Activated gamma-delta T cell treated with Interleukin-2 at 50 U/mL for 16 hours (primary cell): ENCODE results near the gene OSER1.
"Not testable (repeated sequence)": the region's sequence is repeated elsewhere in the genome, so short reads cannot be mapped to it uniquely, and the experiment has no call there.

Source experiments
- DNase-seq: peaks from one replicate; pipeline ENCODE4 v3.0.0-alpha.2; 2020

OSER1 gene

GRCh38 chr20:44199877-44200276 is 10.7 kb downstream of the OSER1 start:
- no peak for DNase-seq

- no peak for DNase-seq
Measured at GRCh38 chr20:44198872-44199271, 11.7 kb downstream of the OSER1 start.

- no peak for DNase-seq
Measured at GRCh38 chr20:44196271-44196670, 14.3 kb downstream of the OSER1 start.

- no peak for DNase-seq
Measured at GRCh38 chr20:44195605-44196004, 15.0 kb downstream of the OSER1 start.

GRCh38 chr20:44193801-44194200 is 16.8 kb downstream of the OSER1 start:
- no peak for DNase-seq

GRCh38 chr20:44191640-44192039 is 18.9 kb downstream of the OSER1 start:
- not testable (repeated sequence) for DNase-seq

- DNase-seq = peak; percentile 38
Measured at GRCh38 chr20:44190197-44190852, 20.2 kb downstream of the OSER1 start.

GRCh38 chr20:44188752-44189151 is 21.8 kb downstream of the OSER1 start:
- DNase-seq = no peak

- no peak for DNase-seq
Measured at GRCh38 chr20:44187772-44188709, 22.5 kb downstream of the OSER1 start.

GRCh38 chr20:44187054-44187771 is 23.4 kb downstream of the OSER1 start, which contains the start of gene JPH2:
JPH2 (minus strand) TSS chr20:44187188; CDS start chr20:44186705, 483 bp downstream.
- DNase-seq = no peak

- no peak for DNase-seq
Measured at GRCh38 chr20:44186674-44187053, 23.9 kb downstream of the OSER1 start.

GRCh38 chr20:44186201-44186600 is 24.4 kb downstream of the OSER1 start:
- DNase-seq = no peak

- no peak for DNase-seq
Measured at GRCh38 chr20:44185574-44185973, 25.0 kb downstream of the OSER1 start.

- no peak for DNase-seq
Measured at GRCh38 chr20:44183282-44183681, 27.3 kb downstream of the OSER1 start.

GRCh38 chr20:44182863-44183262 is 27.7 kb downstream of the OSER1 start:
- DNase-seq = no peak

- DNase-seq = no peak
Measured at GRCh38 chr20:44182135-44182765, 28.3 kb downstream of the OSER1 start.

GRCh38 chr20:44181611-44182010 is 29.0 kb downstream of the OSER1 start:
- DNase-seq = no peak

- DNase-seq = no peak
Measured at GRCh38 chr20:44180814-44181213, 29.8 kb downstream of the OSER1 start.

- no peak for DNase-seq
Measured at GRCh38 chr20:44176833-44177534, 33.6 kb downstream of the OSER1 start.

GRCh38 chr20:44174996-44175765 is 35.4 kb downstream of the OSER1 start:
- no peak for DNase-seq

GRCh38 chr20:44173846-44174245 is 36.7 kb downstream of the OSER1 start:
- no peak for DNase-seq
